HL-60 (cell line): Measurements from ENCODE around the gene ARID1B.

Source experiments
- DNase-seq, 2 experiments: peaks; one replicate each; pipeline ENCODE4 v3.0.0-alpha.2; 2010 to 2020; ENCODE audit warnings: low read depth in 1 of 2, low spot score in 1 of 2
- H3K27ac ChIP-seq: fragments of 250-450 bp; sonication (Bioruptor Pico); replicated peaks from 2 replicates; pipeline ENCODE4 v1.5.1; 2020; ENCODE audit warnings: mild to moderate bottlenecking, moderate library complexity
- H3K27me3 ChIP-seq: fragments of 250-450 bp; sonication (Bioruptor Pico); 2 replicates; pipeline ENCODE4 v1.5.1; 2021; ENCODE audit warnings: mild to moderate bottlenecking, moderate library complexity; ENCODE audit not compliant: insufficient read depth, poor library complexity, severe bottlenecking
- H3K4me3 ChIP-seq: replicated peaks from 2 replicates; pipeline ENCODE4 v1.5.1; 2011; ENCODE audit warnings: mild to moderate bottlenecking, control low read depth, low read length; ENCODE audit not compliant: insufficient read depth
- CTCF ChIP-seq: IDR thresholded peaks from one replicate; pipeline ENCODE4 v1.5.1; 2011; ENCODE audit warnings: low read length, control low read depth, inconsistent platforms; ENCODE audit not compliant: insufficient read depth
- GABPA ChIP-seq: IDR thresholded peaks from 2 replicates; pipeline ENCODE4 v1.6.1; 2012; ENCODE audit warnings: low read depth
- POLR2AphosphoS5 ChIP-seq: IDR thresholded peaks from 2 replicates; pipeline ENCODE4 v1.6.1; 2012; ENCODE audit warnings: low read depth
- REST ChIP-seq: IDR thresholded peaks from 2 replicates; pipeline ENCODE4 v1.6.1; 2012; ENCODE audit warnings: low read depth; ENCODE audit not compliant: insufficient replicate concordance
- SPI1 ChIP-seq: IDR thresholded peaks from 2 replicates; pipeline ENCODE4 v1.6.1; 2012; ENCODE audit warnings: low read depth, mild to moderate bottlenecking, borderline replicate concordance

ARID1B gene

GRCh38 chr6:157235600-157236039, 458.4 kb downstream of the ARID1B start:
- Histone ChIP-seq H3K27me3 (peaks cover 11% of the 10 kb centered on the region), H3K4me3 (peak overlapping the region; percentile 15), H3K27ac (no peak overlapping the region)
- TF ChIP-seq GABPA (no peak), CTCF (peak; percentile 43)
- DNase-seq, result peak in 1 of 2 experiments; percentile 21

- no peak for TF ChIP-seq GABPA
- no peak for TF ChIP-seq POLR2AphosphoS5
- TF ChIP-seq REST, result no peak
- TF ChIP-seq CTCF, result no peak
- no peak for TF ChIP-seq SPI1
Measured at GRCh38 chr6:157236040-157236725, 459.0 kb downstream of the ARID1B start.

GRCh38 chr6:157238346-157238745, 461.2 kb downstream of the ARID1B start:
- DNase-seq, result no peak
- Histone ChIP-seq H3K4me3 (no peak overlapping the region), H3K27ac (no peak overlapping the region), H3K27me3 (peaks cover 11% of the 10 kb centered on the region)
- TF ChIP-seq POLR2AphosphoS5, result no peak
- no peak for TF ChIP-seq REST
- no peak for TF ChIP-seq CTCF
- TF ChIP-seq GABPA, result no peak
- TF ChIP-seq SPI1, result no peak

More at GRCh38 chr6:157236040-157236725, 459.0 kb downstream of the ARID1B start:
- no peak for DNase-seq
- Histone ChIP-seq H3K4me3 (peak overlapping the region; percentile 15), H3K27me3 (peaks cover 11% of the 10 kb centered on the region), H3K27ac (no peak overlapping the region)

GRCh38 chr6:157239148-157239547, 462.0 kb downstream of the ARID1B start:
- Histone ChIP-seq H3K27ac (no peak overlapping the region), H3K4me3 (no peak overlapping the region), H3K27me3 (peaks cover 11% of the 10 kb centered on the region)
- no peak for DNase-seq
- TF ChIP-seq CTCF, result no peak
